Smooth muscle cell (in vitro differentiated cells): ENCODE measurements around the gene CAPG. TPM values are rescaled to one million over a fixed set of nuclear protein-coding genes. Genes with fewer than 3 reads are reported as not detected.
A peak's percentile ranks its signal among the peaks of the same experiment; 100 is the strongest.

Experiments
- DNase-seq: peaks from one replicate; lab custom pipeline; 2025; ENCODE audit not compliant: unreplicated experiment; lab: John Stamatoyannopoulos, UW
- H2AFZ ChIP-seq: fragments of 200-600 bp; sonication (generic); 2 replicates; pipeline ENCODE4 v1.6.0; 2016; ENCODE audit warnings: antibody characterized with exemption, low read depth, mild to moderate bottlenecking
- H3F3A ChIP-seq: fragments of 200-600 bp; sonication (generic); 2 replicates; pipeline ENCODE4 v1.6.0; 2017; ENCODE audit warnings: antibody characterized with exemption, low read depth
- H3K27ac ChIP-seq: fragments of 200-600 bp; sonication (generic); 2 replicates; pipeline ENCODE4 v1.5.1; 2016; ENCODE audit warnings: low read depth, mild to moderate bottlenecking
- H3K27me3 ChIP-seq: fragments of 200-600 bp; sonication (generic); 2 replicates; pipeline ENCODE4 v1.6.1; 2016; ENCODE audit warnings: low read depth, mild to moderate bottlenecking
- H3K36me3 ChIP-seq: fragments of 200-600 bp; sonication (generic); 2 replicates; pipeline ENCODE4 v1.5.1; 2016; ENCODE audit warnings: low read depth
- H3K4me1 ChIP-seq: fragments of 200-600 bp; sonication (generic); 2 replicates; pipeline ENCODE4 v1.5.1; 2016; ENCODE audit warnings: low read depth
- H3K4me2 ChIP-seq: fragments of 200-600 bp; sonication (generic); 2 replicates; pipeline ENCODE4 v1.6.0; 2016; ENCODE audit warnings: mild to moderate bottlenecking
- H3K4me3 ChIP-seq: fragments of 200-600 bp; sonication (generic); 2 replicates; pipeline ENCODE4 v1.5.1; 2016; ENCODE audit warnings: mild to moderate bottlenecking
- H3K79me2 ChIP-seq: fragments of 200-600 bp; sonication (generic); 2 replicates; pipeline ENCODE4 v1.6.0; 2016; ENCODE audit warnings: low read depth, mild to moderate bottlenecking
- H3K9ac ChIP-seq: fragments of 200-600 bp; sonication (generic); 2 replicates; pipeline ENCODE4 v1.6.0; 2016; ENCODE audit warnings: low read depth
- H3K9me3 ChIP-seq: fragments of 200-600 bp; sonication (generic); replicated peaks from 2 replicates; pipeline ENCODE4 v1.5.1; 2016; ENCODE audit warnings: low read depth
- H4K20me1 ChIP-seq: fragments of 200-600 bp; sonication (generic); 2 replicates; pipeline ENCODE4 v1.6.0; 2016; ENCODE audit warnings: low read depth
- CTCF ChIP-seq: fragments of 200-600 bp; sonication (generic); IDR thresholded peaks from 2 replicates; pipeline ENCODE4 v1.5.1; 2017; ENCODE audit warnings: borderline replicate concordance, mild to moderate bottlenecking, antibody characterized with exemption; ENCODE audit not compliant: insufficient read depth, poor library complexity, severe bottlenecking
- WGBS: methylation state at CpG from one replicate; pipeline ENCODE4 v1.1.7; 2016; ENCODE audit warnings: low lambda C conversion rate; 5-methylcytosine and 5-hydroxymethylcytosine counted together
- polyA plus RNA-seq: library from polyadenylated mRNA; unstranded; fragments of >200 nt; fragmentation: Nextera tagmentation; extraction: Ambion mirVana; gene quantifications from 2 replicates; pipeline ENCODE4 v1.2.1, GENCODE V29; 2016
- total RNA-seq: library from RNA; depleted of rRNA; stranded (reverse); fragments of >200 nt; gene quantifications from 2 replicates; pipeline ENCODE4 v1.2.3, GENCODE V29; 2014

Gene CAPG
- total and polyA plus RNA-seq, 2 experiments from 2014 or later: 51.6 to 96.2 TPM

GRCh38 chr2:85446296-85447221, 36.4 kb upstream of the CAPG start:
- H3K27me3 ChIP-seq: no peaks in the 10 kb centered on the region
- DNase-seq: no peak
- H3K79me2 ChIP-seq: no peaks in the 10 kb centered on the region
- no peaks in the 10 kb centered on the region for H3F3A ChIP-seq
- no peak overlapping the region for H3K27ac ChIP-seq
- TF ChIP-seq CTCF: no peak
- H3K36me3 ChIP-seq: no peaks in the 10 kb centered on the region
- no peak overlapping the region for H3K9ac ChIP-seq
- no peaks in the 10 kb centered on the region for H3K9me3 ChIP-seq
- H4K20me1 ChIP-seq: no peaks in the 10 kb centered on the region
- 73% methylated on average over 14 of the region's 14 CpGs for WGBS
- no peak overlapping the region for H3K4me3 ChIP-seq
- no peak overlapping the region for H3K4me2 ChIP-seq
- no peak overlapping the region for H2AFZ ChIP-seq
- H3K4me1 ChIP-seq: no peaks in the 10 kb centered on the region

GRCh38 chr2:85445316-85446295, 35.4 kb upstream of the CAPG start:
- no peaks in the 10 kb centered on the region for H3K4me1 ChIP-seq
- H3K79me2 ChIP-seq: no peaks in the 10 kb centered on the region
- no peaks in the 10 kb centered on the region for H3K9me3 ChIP-seq
- H3K27me3 ChIP-seq: no peaks in the 10 kb centered on the region
- peak overlapping the region; percentile 9 for H3K4me2 ChIP-seq
- no peaks in the 10 kb centered on the region for H3F3A ChIP-seq
- H2AFZ ChIP-seq: peak overlapping the region; percentile 32
- no peak overlapping the region for H3K9ac ChIP-seq
- H3K4me3 ChIP-seq: no peak overlapping the region
- TF ChIP-seq CTCF: no peak
- H3K36me3 ChIP-seq: no peaks in the 10 kb centered on the region
- H4K20me1 ChIP-seq: no peaks in the 10 kb centered on the region
- DNase-seq: no peak
- WGBS: 82% methylated on average over 5 of the region's 5 CpGs
- H3K27ac ChIP-seq: peak overlapping the region; percentile 60

- TF ChIP-seq CTCF: no peak
- Histone ChIP-seq H3K27me3 (no peaks in the 10 kb centered on the region), H3K9me3 (no peaks in the 10 kb centered on the region), H4K20me1 (no peaks in the 10 kb centered on the region), H3F3A (no peaks in the 10 kb centered on the region), H3K36me3 (no peaks in the 10 kb centered on the region), H3K4me3 (no peak overlapping the region), H3K9ac (no peak overlapping the region), H3K4me2 (peak overlapping the region; percentile 17), H2AFZ (no peak overlapping the region), H3K4me1 (no peaks in the 10 kb centered on the region), H3K79me2 (no peaks in the 10 kb centered on the region), H3K27ac (no peak overlapping the region)
- 79% methylated on average over 6 of the region's 6 CpGs for WGBS
- no peak for DNase-seq
These were observed 34.5 kb upstream of the CAPG start for GRCh38 chr2:85444629-85445172.
